IMR-90 (cell line): ENCODE data around the gene RERE.

Experiments
- CEBPB ChIP-seq: IDR thresholded peaks from 2 replicates; pipeline ENCODE4 v1.6.1; 2012; ENCODE audit warnings: low read depth, low read length, improper control_type of control experiment
- CTCF ChIP-seq: conservative IDR thresholded peaks from 2 replicates; pipeline ENCODE4 v1.5.1; 2012; ENCODE audit warnings: mild to moderate bottlenecking, low read depth, low read length, improper control_type of control experiment
- FOS ChIP-seq: fragments of 150-350 bp; IDR thresholded peaks from 2 replicates; pipeline ENCODE4 v1.6.1; 2016; ENCODE audit warnings: low read depth, low read length
- MAFK ChIP-seq: IDR thresholded peaks from 2 replicates; pipeline ENCODE4 v1.6.1; 2012; ENCODE audit warnings: low read depth, low read length, improper control_type of control experiment
- MAZ ChIP-seq: IDR thresholded peaks from 2 replicates; pipeline ENCODE4 v1.6.1; 2012; ENCODE audit warnings: low read depth, mild to moderate bottlenecking, low read length, improper control_type of control experiment, moderate library complexity, borderline replicate concordance
- MXI1 ChIP-seq: IDR thresholded peaks from 2 replicates; pipeline ENCODE4 v1.6.1; 2012; ENCODE audit warnings: low read depth, mild to moderate bottlenecking, low read length, moderate library complexity, borderline replicate concordance
- NFE2L2 ChIP-seq: fragments of 150-350 bp; IDR thresholded peaks from 2 replicates; pipeline ENCODE4 v1.6.1; 2016; ENCODE audit warnings: low read depth, mild to moderate bottlenecking, low read length
- POLR2A ChIP-seq: IDR thresholded peaks from 2 replicates; pipeline ENCODE4 v1.6.1; 2012; ENCODE audit warnings: mild to moderate bottlenecking, low read depth, low read length
- RAD21 ChIP-seq: IDR thresholded peaks from 2 replicates; pipeline ENCODE4 v1.6.1; 2012; ENCODE audit warnings: low read length, improper control_type of control experiment
- RCOR1 ChIP-seq: IDR thresholded peaks from 2 replicates; pipeline ENCODE4 v1.6.1; 2012; ENCODE audit warnings: mild to moderate bottlenecking, low read length, improper control_type of control experiment; ENCODE audit not compliant: insufficient replicate concordance
- SMC3 ChIP-seq: fragments of 150-350 bp; IDR thresholded peaks from 2 replicates; pipeline ENCODE4 v1.6.1; 2016; ENCODE audit warnings: low read depth, mild to moderate bottlenecking, antibody characterized with exemption, low read length, moderate library complexity

- no peak for TF ChIP-seq CTCF
- no peak for TF ChIP-seq RAD21
- TF ChIP-seq MAZ, result no peak
- no peak for TF ChIP-seq POLR2A
- TF ChIP-seq CEBPB, result no peak
- no peak for TF ChIP-seq NFE2L2
- TF ChIP-seq SMC3, result no peak
- TF ChIP-seq MXI1, result no peak
- TF ChIP-seq FOS, result no peak
- TF ChIP-seq RCOR1, result no peak
- no peak for TF ChIP-seq MAFK
Observed at GRCh38 chr1:8639148-8639547, 178.3 kb downstream of the RERE start.
